K562 (cell line): ENCODE results near the gene AGAP3. TPM values are rescaled to one million over a fixed set of nuclear protein-coding genes. Genes with fewer than 3 reads are reported as not detected.
A peak's percentile ranks its signal among the peaks of the same experiment; 100 is the strongest.

ENCODE experiments used
- ARID2 ChIP-seq: fragments of 450-650 bp; IDR thresholded peaks from 2 replicates; pipeline ENCODE4 v1.6.1; 2017; ENCODE audit warnings: antibody characterized with exemption, mild to moderate bottlenecking
- BRD4 ChIP-seq: fragments of 200-600 bp; sonication (generic); IDR thresholded peaks from 2 replicates; pipeline ENCODE4 v1.6.1; 2017; ENCODE audit warnings: inconsistent platforms
- BRD9 ChIP-seq: fragments of 450-650 bp; IDR thresholded peaks from 2 replicates; pipeline ENCODE4 v1.6.1; 2018; ENCODE audit warnings: low read depth; ENCODE audit not compliant: partially characterized antibody
- CBFB ChIP-seq: sonication (generic); formaldehyde crosslinking; IDR thresholded peaks from 2 replicates; pipeline ENCODE4 v1.4.0; 2020; ENCODE audit warnings: mild to moderate bottlenecking, missing genetic modification reagents
- CCNT2 ChIP-seq: IDR thresholded peaks from 2 replicates; pipeline ENCODE4 v1.6.1; 2011; ENCODE audit warnings: borderline replicate concordance, low read depth, mild to moderate bottlenecking, moderate library complexity, mixed read lengths, low read length; ENCODE audit not compliant: insufficient read length; ENCODE audit errors: extremely low read depth
- E2F3 ChIP-seq: fragments of 250-450 bp; sonication (Bioruptor Pico); IDR thresholded peaks from 2 replicates; pipeline ENCODE4 v1.4.0; 2020; ENCODE audit warnings: mild to moderate bottlenecking
- NCOR1 ChIP-seq: fragments of 450-650 bp; IDR thresholded peaks from 2 replicates; pipeline ENCODE4 v1.6.1; 2016; ENCODE audit warnings: mild to moderate bottlenecking, moderate library complexity
- PML ChIP-seq: IDR thresholded peaks from 2 replicates; pipeline ENCODE4 v1.6.1; 2012; ENCODE audit warnings: low read length, inconsistent platforms
- TAF1 ChIP-seq: IDR thresholded peaks from 2 replicates; pipeline ENCODE4 v1.6.1; 2011; ENCODE audit warnings: mild to moderate bottlenecking, low read length, moderate library complexity; ENCODE audit not compliant: insufficient read depth, control insufficient read depth, severe bottlenecking; ENCODE audit errors: extremely low read depth
- TAF9B ChIP-seq: fragments of 450-650 bp; IDR thresholded peaks from 2 replicates; pipeline ENCODE4 v1.6.1; 2018; ENCODE audit warnings: mild to moderate bottlenecking; ENCODE audit not compliant: partially characterized antibody
- XRCC4 ChIP-seq: IDR thresholded peaks from one replicate; pipeline ENCODE4 v1.6.1; 2011; ENCODE audit not compliant: insufficient read depth, insufficient read length; ENCODE audit errors: extremely low read depth
- ZKSCAN1 ChIP-seq: fragments of 150-350 bp; IDR thresholded peaks from 2 replicates; pipeline ENCODE4 v1.6.1; 2016; ENCODE audit warnings: low read depth, low read length
- ZNF212 ChIP-seq: fragments of 450-650 bp; formaldehyde crosslinking; IDR thresholded peaks from 2 replicates; pipeline ENCODE4 v1.4.0; 2020; ENCODE audit warnings: mild to moderate bottlenecking
- ZNF232 ChIP-seq: sonication (generic); formaldehyde crosslinking; IDR thresholded peaks from 2 replicates; pipeline ENCODE4 v1.8.0; 2022; ENCODE audit warnings: mild to moderate bottlenecking, missing genetic modification reagents
- ZNF263 ChIP-seq: sonication (generic); formaldehyde crosslinking; IDR thresholded peaks from 2 replicates; pipeline ENCODE4 v1.8.0; 2022; ENCODE audit warnings: mild to moderate bottlenecking, missing genetic modification reagents, borderline replicate concordance
- polyA plus RNA-seq, 8 experiments: library from polyadenylated mRNA; depleted of rRNA in 4 of 8; stranded (reverse) in 5 of 8; unstranded in 3 of 8; fragments of >200 nt; fragmentation: Nextera tagmentation in 2 of 8; fragmentation: Illumina TruSeq in 1 of 8; extraction: Ambion mirVana in 2 of 8; extraction: Trizol in 1 of 8; gene quantifications; 2 replicates each; pipeline versions ENCODE4 v1.2.1 to v1.2.3, GENCODE V29; 2011 to 2014; ENCODE audit warnings: inconsistent platforms in 1 of 8, missing spikeins in 1 of 8
- total RNA-seq, 7 experiments: library from RNA; depleted of rRNA in 6 of 7; stranded (reverse); fragments of >200 nt in 6 of 7; fragmentation: Illumina TruSeq in 2 of 7; extraction: Trizol in 2 of 7; gene quantifications; 2 replicates each; pipeline versions ENCODE4 v1.2.1 to v1.2.3, GENCODE V29; 2011 to 2021; ENCODE audit warnings: low replicate concordance in 1 of 7
- TF ChIP-seq, protein P1 (sequence below): fragments of 250-450 bp; sonication (Bioruptor Pico); IDR thresholded peaks from 2 replicates; pipeline ENCODE4 v1.5.0; 2020; ENCODE audit warnings: mild to moderate bottlenecking
- TF ChIP-seq, protein P2 (sequence below): sonication (generic); formaldehyde crosslinking; IDR thresholded peaks from 2 replicates; pipeline ENCODE4 v1.8.1; 2023; ENCODE audit warnings: mild to moderate bottlenecking, missing genetic modification reagents
- TF ChIP-seq, protein P3 (sequence below): sonication (generic); formaldehyde crosslinking; IDR thresholded peaks from 2 replicates; pipeline ENCODE4 v1.8.0; 2022; ENCODE audit warnings: mild to moderate bottlenecking, low read depth, missing genetic modification reagents
- TF ChIP-seq, protein P4 (sequence below): fragments of 150-350 bp; IDR thresholded peaks from 2 replicates; pipeline ENCODE4 v1.6.1; 2014; ENCODE audit warnings: low read depth, mild to moderate bottlenecking, low read length, borderline replicate concordance
- TF ChIP-seq, protein P5 (sequence below): sonication (generic); formaldehyde crosslinking; IDR thresholded peaks from 2 replicates; pipeline ENCODE4 v1.5.0; 2020; ENCODE audit warnings: missing genetic modification reagents

Gene AGAP3
- total and polyA plus RNA-seq, 9 of the 15 experiments (the other 6 are each of a cell fraction or from before 2014, with no cell fraction given), result 3.4 to 208 (median 62.2) TPM

DNA sequence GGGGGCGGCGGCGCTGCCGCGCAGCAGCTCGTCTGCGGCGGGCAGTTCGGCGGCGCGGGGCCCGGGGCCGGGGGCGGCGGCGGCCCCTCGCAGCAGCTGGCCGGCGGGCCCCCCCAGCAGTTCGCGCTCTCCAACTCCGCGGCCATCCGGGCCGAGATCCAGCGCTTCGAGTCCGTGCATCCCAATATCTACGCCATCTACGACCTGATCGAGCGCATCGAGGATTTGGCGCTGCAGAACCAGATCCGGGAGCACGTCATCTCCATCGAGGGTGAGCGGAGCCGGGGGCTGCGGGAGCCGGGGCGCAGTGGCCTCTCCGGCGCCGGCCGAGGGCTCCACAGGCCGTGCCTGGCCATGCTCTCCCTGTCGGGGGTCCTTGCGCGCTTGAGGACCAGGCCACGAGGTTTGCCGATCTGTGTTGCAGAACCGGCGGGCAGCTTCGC, 548 bp downstream of the AGAP3 start (continued):
- TF ChIP-seq, protein P1, sequence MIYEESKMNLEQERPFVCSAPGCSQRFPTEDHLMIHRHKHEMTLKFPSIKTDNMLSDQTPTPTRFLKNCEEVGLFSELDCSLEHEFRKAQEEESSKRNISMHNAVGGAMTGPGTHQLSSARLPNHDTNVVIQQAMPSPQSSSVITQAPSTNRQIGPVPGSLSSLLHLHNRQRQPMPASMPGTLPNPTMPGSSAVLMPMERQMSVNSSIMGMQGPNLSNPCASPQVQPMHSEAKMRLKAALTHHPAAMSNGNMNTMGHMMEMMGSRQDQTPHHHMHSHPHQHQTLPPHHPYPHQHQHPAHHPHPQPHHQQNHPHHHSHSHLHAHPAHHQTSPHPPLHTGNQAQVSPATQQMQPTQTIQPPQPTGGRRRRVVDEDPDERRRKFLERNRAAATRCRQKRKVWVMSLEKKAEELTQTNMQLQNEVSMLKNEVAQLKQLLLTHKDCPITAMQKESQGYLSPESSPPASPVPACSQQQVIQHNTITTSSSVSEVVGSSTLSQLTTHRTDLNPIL (CRISPR knock-in tag), result no peak
- no peak for TF ChIP-seq BRD4
- no peak for TF ChIP-seq PML
- TF ChIP-seq ARID2, result 0 out of 2 replicates have a peak, but pooled peaks have one; percentile 18
- no peak for TF ChIP-seq CBFB (CRISPR knock-in tag)
- TF ChIP-seq ZKSCAN1, result no peak
- TF ChIP-seq, protein P2, sequence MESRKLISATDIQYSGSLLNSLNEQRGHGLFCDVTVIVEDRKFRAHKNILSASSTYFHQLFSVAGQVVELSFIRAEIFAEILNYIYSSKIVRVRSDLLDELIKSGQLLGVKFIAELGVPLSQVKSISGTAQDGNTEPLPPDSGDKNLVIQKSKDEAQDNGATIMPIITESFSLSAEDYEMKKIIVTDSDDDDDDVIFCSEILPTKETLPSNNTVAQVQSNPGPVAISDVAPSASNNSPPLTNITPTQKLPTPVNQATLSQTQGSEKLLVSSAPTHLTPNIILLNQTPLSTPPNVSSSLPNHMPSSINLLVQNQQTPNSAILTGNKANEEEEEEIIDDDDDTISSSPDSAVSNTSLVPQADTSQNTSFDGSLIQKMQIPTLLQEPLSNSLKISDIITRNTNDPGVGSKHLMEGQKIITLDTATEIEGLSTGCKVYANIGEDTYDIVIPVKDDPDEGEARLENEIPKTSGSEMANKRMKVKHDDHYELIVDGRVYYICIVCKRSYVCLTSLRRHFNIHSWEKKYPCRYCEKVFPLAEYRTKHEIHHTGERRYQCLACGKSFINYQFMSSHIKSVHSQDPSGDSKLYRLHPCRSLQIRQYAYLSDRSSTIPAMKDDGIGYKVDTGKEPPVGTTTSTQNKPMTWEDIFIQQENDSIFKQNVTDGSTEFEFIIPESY (CRISPR knock-in tag), result no peak
- no peak; the same call in 1 of the 2 replicates for TF ChIP-seq ZNF263 (CRISPR knock-in tag)
- TF ChIP-seq CCNT2, result no peak
- no peak for TF ChIP-seq ZNF212 (CRISPR knock-in tag)
- no peak for TF ChIP-seq TAF1
- peak; percentile 39 for TF ChIP-seq BRD9
- TF ChIP-seq E2F3, result no peak
- 0 out of 2 replicates have a peak, but pooled peaks have one; percentile 64 for TF ChIP-seq ZNF232 (CRISPR knock-in tag)
- TF ChIP-seq, protein P3, sequence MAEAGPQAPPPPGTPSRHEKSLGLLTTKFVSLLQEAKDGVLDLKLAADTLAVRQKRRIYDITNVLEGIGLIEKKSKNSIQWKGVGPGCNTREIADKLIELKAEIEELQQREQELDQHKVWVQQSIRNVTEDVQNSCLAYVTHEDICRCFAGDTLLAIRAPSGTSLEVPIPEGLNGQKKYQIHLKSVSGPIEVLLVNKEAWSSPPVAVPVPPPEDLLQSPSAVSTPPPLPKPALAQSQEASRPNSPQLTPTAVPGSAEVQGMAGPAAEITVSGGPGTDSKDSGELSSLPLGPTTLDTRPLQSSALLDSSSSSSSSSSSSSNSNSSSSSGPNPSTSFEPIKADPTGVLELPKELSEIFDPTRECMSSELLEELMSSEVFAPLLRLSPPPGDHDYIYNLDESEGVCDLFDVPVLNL (CRISPR knock-in tag), result no peak; the same call in 1 of the 2 replicates
- no peak for TF ChIP-seq XRCC4
- TF ChIP-seq TAF9B, result no peak
- TF ChIP-seq, protein P4, sequence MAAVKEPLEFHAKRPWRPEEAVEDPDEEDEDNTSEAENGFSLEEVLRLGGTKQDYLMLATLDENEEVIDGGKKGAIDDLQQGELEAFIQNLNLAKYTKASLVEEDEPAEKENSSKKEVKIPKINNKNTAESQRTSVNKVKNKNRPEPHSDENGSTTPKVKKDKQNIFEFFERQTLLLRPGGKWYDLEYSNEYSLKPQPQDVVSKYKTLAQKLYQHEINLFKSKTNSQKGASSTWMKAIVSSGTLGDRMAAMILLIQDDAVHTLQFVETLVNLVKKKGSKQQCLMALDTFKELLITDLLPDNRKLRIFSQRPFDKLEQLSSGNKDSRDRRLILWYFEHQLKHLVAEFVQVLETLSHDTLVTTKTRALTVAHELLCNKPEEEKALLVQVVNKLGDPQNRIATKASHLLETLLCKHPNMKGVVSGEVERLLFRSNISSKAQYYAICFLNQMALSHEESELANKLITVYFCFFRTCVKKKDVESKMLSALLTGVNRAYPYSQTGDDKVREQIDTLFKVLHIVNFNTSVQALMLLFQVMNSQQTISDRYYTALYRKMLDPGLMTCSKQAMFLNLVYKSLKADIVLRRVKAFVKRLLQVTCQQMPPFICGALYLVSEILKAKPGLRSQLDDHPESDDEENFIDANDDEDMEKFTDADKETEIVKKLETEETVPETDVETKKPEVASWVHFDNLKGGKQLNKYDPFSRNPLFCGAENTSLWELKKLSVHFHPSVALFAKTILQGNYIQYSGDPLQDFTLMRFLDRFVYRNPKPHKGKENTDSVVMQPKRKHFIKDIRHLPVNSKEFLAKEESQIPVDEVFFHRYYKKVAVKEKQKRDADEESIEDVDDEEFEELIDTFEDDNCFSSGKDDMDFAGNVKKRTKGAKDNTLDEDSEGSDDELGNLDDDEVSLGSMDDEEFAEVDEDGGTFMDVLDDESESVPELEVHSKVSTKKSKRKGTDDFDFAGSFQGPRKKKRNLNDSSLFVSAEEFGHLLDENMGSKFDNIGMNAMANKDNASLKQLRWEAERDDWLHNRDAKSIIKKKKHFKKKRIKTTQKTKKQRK, result no peak
- no peak for TF ChIP-seq NCOR1
- TF ChIP-seq, protein P5, sequence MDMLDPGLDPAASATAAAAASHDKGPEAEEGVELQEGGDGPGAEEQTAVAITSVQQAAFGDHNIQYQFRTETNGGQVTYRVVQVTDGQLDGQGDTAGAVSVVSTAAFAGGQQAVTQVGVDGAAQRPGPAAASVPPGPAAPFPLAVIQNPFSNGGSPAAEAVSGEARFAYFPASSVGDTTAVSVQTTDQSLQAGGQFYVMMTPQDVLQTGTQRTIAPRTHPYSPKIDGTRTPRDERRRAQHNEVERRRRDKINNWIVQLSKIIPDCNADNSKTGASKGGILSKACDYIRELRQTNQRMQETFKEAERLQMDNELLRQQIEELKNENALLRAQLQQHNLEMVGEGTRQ (CRISPR knock-in tag), result no peak
